Smooth muscle cell (in vitro differentiated cells): ENCODE measurements around the gene PLK1. TPM values are rescaled to one million over a fixed set of nuclear protein-coding genes. Genes with fewer than 3 reads are reported as not detected.
"Not testable (repeated sequence)": the region's sequence is repeated elsewhere in the genome, so short reads cannot be mapped to it uniquely, and the experiment has no call there.

Experiments
- DNase-seq: peaks from one replicate; lab custom pipeline; 2025; ENCODE audit not compliant: unreplicated experiment; lab: John Stamatoyannopoulos, UW
- H2AFZ ChIP-seq: fragments of 200-600 bp; sonication (generic); 2 replicates; pipeline ENCODE4 v1.6.0; 2016; ENCODE audit warnings: antibody characterized with exemption, low read depth, mild to moderate bottlenecking
- H3F3A ChIP-seq: fragments of 200-600 bp; sonication (generic); 2 replicates; pipeline ENCODE4 v1.6.0; 2017; ENCODE audit warnings: antibody characterized with exemption, low read depth
- H3K27ac ChIP-seq: fragments of 200-600 bp; sonication (generic); 2 replicates; pipeline ENCODE4 v1.5.1; 2016; ENCODE audit warnings: low read depth, mild to moderate bottlenecking
- H3K27me3 ChIP-seq: fragments of 200-600 bp; sonication (generic); 2 replicates; pipeline ENCODE4 v1.6.1; 2016; ENCODE audit warnings: low read depth, mild to moderate bottlenecking
- H3K36me3 ChIP-seq: fragments of 200-600 bp; sonication (generic); 2 replicates; pipeline ENCODE4 v1.5.1; 2016; ENCODE audit warnings: low read depth
- H3K4me1 ChIP-seq: fragments of 200-600 bp; sonication (generic); 2 replicates; pipeline ENCODE4 v1.5.1; 2016; ENCODE audit warnings: low read depth
- H3K4me2 ChIP-seq: fragments of 200-600 bp; sonication (generic); 2 replicates; pipeline ENCODE4 v1.6.0; 2016; ENCODE audit warnings: mild to moderate bottlenecking
- H3K4me3 ChIP-seq: fragments of 200-600 bp; sonication (generic); 2 replicates; pipeline ENCODE4 v1.5.1; 2016; ENCODE audit warnings: mild to moderate bottlenecking
- H3K79me2 ChIP-seq: fragments of 200-600 bp; sonication (generic); 2 replicates; pipeline ENCODE4 v1.6.0; 2016; ENCODE audit warnings: low read depth, mild to moderate bottlenecking
- H3K9ac ChIP-seq: fragments of 200-600 bp; sonication (generic); 2 replicates; pipeline ENCODE4 v1.6.0; 2016; ENCODE audit warnings: low read depth
- H3K9me3 ChIP-seq: fragments of 200-600 bp; sonication (generic); replicated peaks from 2 replicates; pipeline ENCODE4 v1.5.1; 2016; ENCODE audit warnings: low read depth
- H4K20me1 ChIP-seq: fragments of 200-600 bp; sonication (generic); 2 replicates; pipeline ENCODE4 v1.6.0; 2016; ENCODE audit warnings: low read depth
- CTCF ChIP-seq: fragments of 200-600 bp; sonication (generic); IDR thresholded peaks from 2 replicates; pipeline ENCODE4 v1.5.1; 2017; ENCODE audit warnings: borderline replicate concordance, mild to moderate bottlenecking, antibody characterized with exemption; ENCODE audit not compliant: insufficient read depth, poor library complexity, severe bottlenecking
- WGBS: methylation state at CpG from one replicate; pipeline ENCODE4 v1.1.7; 2016; ENCODE audit warnings: low lambda C conversion rate; 5-methylcytosine and 5-hydroxymethylcytosine counted together
- polyA plus RNA-seq: library from polyadenylated mRNA; unstranded; fragments of >200 nt; fragmentation: Nextera tagmentation; extraction: Ambion mirVana; gene quantifications from 2 replicates; pipeline ENCODE4 v1.2.1, GENCODE V29; 2016
- total RNA-seq: library from RNA; depleted of rRNA; stranded (reverse); fragments of >200 nt; gene quantifications from 2 replicates; pipeline ENCODE4 v1.2.3, GENCODE V29; 2014

PLK1 gene
- total and polyA plus RNA-seq, 2 experiments from 2014 or later: 15.5 to 29.7 TPM

GRCh38 chr16:23712976-23713375 lies 34.3 kb downstream of the PLK1 start, which contains the start of gene ERN2:
TSS of gene ERN2 (minus strand) at chr16:23713222. CDS start at chr16:23713187, 35 bp downstream.
- Histone ChIP-seq H3K79me2 (no peaks in the 10 kb centered on the region), H3K4me2 (no peak within 1 kb of the TSS), H3K4me1 (no peaks in the 10 kb centered on the region), H4K20me1 (no peaks in the 10 kb centered on the region), H2AFZ (no peak within 1 kb of the TSS), H3K9me3 (no peaks in the 10 kb centered on the region), H3K4me3 (no peak within 1 kb of the TSS), H3K9ac (no peak within 1 kb of the TSS), H3K36me3 (no peaks in the 10 kb centered on the region), H3K27me3 (peaks cover 64% of the 10 kb centered on the region), H3F3A (no peaks in the 10 kb centered on the region), H3K27ac (no peak within 1 kb of the TSS)
- no peak for TF ChIP-seq CTCF
- no peak for DNase-seq
- WGBS: 13% methylated on average over 20 of the region's 37 CpGs

GRCh38 chr16:23716484-23716883 lies 37.8 kb downstream of the PLK1 start:
- H3K9me3 ChIP-seq: no peaks in the 10 kb centered on the region
- H3K36me3 ChIP-seq: no peaks in the 10 kb centered on the region
- peaks cover 61% of the 10 kb centered on the region for H3K27me3 ChIP-seq
- WGBS: 93% methylated on average over 5 of the region's 5 CpGs
- no peak overlapping the region for H2AFZ ChIP-seq
- no peak for DNase-seq
- no peak overlapping the region for H3K4me3 ChIP-seq
- H3K4me1 ChIP-seq: no peaks in the 10 kb centered on the region
- H3K9ac ChIP-seq: no peak overlapping the region
- no peaks in the 10 kb centered on the region for H3K79me2 ChIP-seq
- no peak overlapping the region for H3K4me2 ChIP-seq
- TF ChIP-seq CTCF: no peak
- H3K27ac ChIP-seq: no peak overlapping the region
- H3F3A ChIP-seq: no peaks in the 10 kb centered on the region
- no peaks in the 10 kb centered on the region for H4K20me1 ChIP-seq

GRCh38 chr16:23722613-23723240 lies 44.0 kb downstream of the PLK1 start:
- not testable (repeated sequence) for H3K4me2 ChIP-seq, H3K79me2 ChIP-seq, H3K9ac ChIP-seq, DNase-seq, H2AFZ ChIP-seq, H3K27ac ChIP-seq, H4K20me1 ChIP-seq, H3F3A ChIP-seq, H3K4me1 ChIP-seq, H3K27me3 ChIP-seq, H3K9me3 ChIP-seq, H3K36me3 ChIP-seq, H3K4me3 ChIP-seq
- WGBS: 78% methylated on average over 9 of the region's 9 CpGs

- Histone ChIP-seq H3K36me3 (no peaks in the 10 kb centered on the region), H3F3A (no peaks in the 10 kb centered on the region), H4K20me1 (no peaks in the 10 kb centered on the region), H3K4me2 (no peak overlapping the region), H3K4me1 (no peaks in the 10 kb centered on the region), H3K9me3 (no peaks in the 10 kb centered on the region), H3K4me3 (no peak overlapping the region), H3K79me2 (no peaks in the 10 kb centered on the region), H3K9ac (no peak overlapping the region), H3K27ac (no peak overlapping the region), H3K27me3 (no peaks in the 10 kb centered on the region), H2AFZ (no peak overlapping the region)
- no peak for TF ChIP-seq CTCF
- WGBS: 81% methylated on average over 8 of the region's 8 CpGs
- no peak for DNase-seq
Observed at GRCh38 chr16:23724096-23724784, 45.6 kb downstream of the PLK1 start.
